Uterus (tissue), 2 donors: Measurements from ENCODE around the gene COL9A3.

Experiments
- CTCF ChIP-seq, 4 experiments: fragments of 200-600 bp in 2 of 4; fragments of 450-650 bp in 2 of 4; sonication (generic) in 2 of 4; IDR thresholded peaks; one replicate each; pipeline ENCODE4 v1.5.1; 2016 to 2019; ENCODE audit warnings: antibody characterized with exemption in 4 of 4, mild to moderate bottlenecking in 2 of 4, moderate library complexity in 1 of 4
- POLR2A ChIP-seq, 2 donors: fragments of 450-650 bp; IDR thresholded peaks; one replicate each; pipeline ENCODE4 v1.6.1; 2016; ENCODE audit warnings: antibody characterized with exemption in 2 of 2, mild to moderate bottlenecking in 1 of 2, moderate library complexity in 1 of 2

- TF ChIP-seq CTCF (IDR thresholded peaks at IDR 0.05) (no peak), POLR2A (IDR thresholded peaks at IDR 0.05) (no peak)
Measured at GRCh38 chr20:62818592-62819493, 2.0 kb downstream of the COL9A3 start.
